Right atrium auricular region (tissue), 2 donors: ENCODE measurements around the gene C22orf15. TPM values are rescaled to one million over a fixed set of nuclear protein-coding genes. Genes with fewer than 3 reads are reported as not detected.

ENCODE experiments used
- DNase-seq: peaks from one replicate; pipeline ENCODE4 v3.0.0-alpha.2; 2019; ENCODE audit warnings: low spot score
- H3K27ac ChIP-seq, 2 donors: fragments of 200-600 bp; sonication (generic); 1 replicate in 1 of 2; 2 replicates in 1 of 2; pipeline ENCODE4 v1.5.1; 2016 to 2019
- H3K27me3 ChIP-seq, 2 donors: fragments of 200-600 bp; sonication (generic); one replicate each; pipeline versions ENCODE4 v1.5.1 to v1.6.0; 2017 to 2019
- H3K36me3 ChIP-seq: fragments of 200-600 bp; sonication (generic); one replicate; pipeline ENCODE4 v1.5.1; 2016
- H3K4me1 ChIP-seq, 2 donors: fragments of 200-600 bp; sonication (generic); one replicate each; pipeline versions ENCODE4 v1.5.1 to v1.6.0; 2017 to 2019
- H3K4me3 ChIP-seq, 2 donors: fragments of 200-600 bp; sonication (generic); 1 replicate in 1 of 2; 2 replicates in 1 of 2; pipeline ENCODE4 v1.5.1; 2017 to 2019; ENCODE audit warnings: mild to moderate bottlenecking in 1 of 2, moderate library complexity in 1 of 2
- H3K9me3 ChIP-seq, 2 donors: fragments of 200-600 bp; sonication (generic); one replicate each; pipeline ENCODE4 v1.5.1; 2019
- CTCF ChIP-seq, 2 donors: fragments of 200-600 bp; sonication (generic); IDR thresholded peaks; one replicate each; pipeline ENCODE4 v1.5.1; 2019; ENCODE audit warnings: antibody characterized with exemption in 2 of 2
- total RNA-seq, 2 donors: library from RNA; depleted of rRNA; stranded (reverse); fragments of >200 nt; gene quantifications; one replicate each; pipeline ENCODE4 v1.1.0, GENCODE V29; 2016

The C22orf15 gene
- total RNA-seq, 2 donors from 2014 or later = not detected

- H3K27ac ChIP-seq = no peak overlapping the region
Measured at GRCh38 chr22:23784215-23784732, 21.5 kb downstream of the C22orf15 start.

GRCh38 chr22:23786261-23786710, 23.5 kb downstream of the C22orf15 start:
- H3K9me3 ChIP-seq = no peaks in the 10 kb centered on the region
- H3K4me1 ChIP-seq = peaks cover 0 to 50% of the 10 kb centered on the region in 2 donors
- peak overlapping the region; percentile 95 to 98 for H3K4me3 ChIP-seq
- no peaks in the 10 kb centered on the region for H3K36me3 ChIP-seq
- TF ChIP-seq CTCF (IDR thresholded peaks at IDR 0.05) = no peak
- H3K27ac ChIP-seq = peak overlapping the region; percentile 100
- no peak for DNase-seq
- H3K27me3 ChIP-seq = no peaks in the 10 kb centered on the region

More at GRCh38 chr22:23784215-23784732, 21.5 kb downstream of the C22orf15 start:
- Histone ChIP-seq H3K4me1 (peaks cover 0 to 34% of the 10 kb centered on the region in 2 donors), H3K27me3 (no peaks in the 10 kb centered on the region), H3K9me3 (no peaks in the 10 kb centered on the region), H3K36me3 (no peaks in the 10 kb centered on the region), H3K4me3 (no peak overlapping the region)
- TF ChIP-seq CTCF (IDR thresholded peaks at IDR 0.05) = no peak
- DNase-seq = no peak

GRCh38 chr22:23786752-23787599, 24.2 kb downstream of the C22orf15 start, which contains the start of gene SMARCB1:
TSS of gene SMARCB1 (plus strand) at chr22:23786966. CDS start at chr22:23787170, 204 bp downstream.
- no peak for TF ChIP-seq CTCF (IDR thresholded peaks at IDR 0.05)
- peak within 1 kb of the TSS; percentile 100 for H3K27ac ChIP-seq
- H3K4me1 ChIP-seq = peaks cover 0 to 51% of the 10 kb centered on the region in 2 donors
- H3K4me3 ChIP-seq = peak within 1 kb of the TSS; percentile 95 to 98
- no peaks in the 10 kb centered on the region for H3K27me3 ChIP-seq
- no peaks in the 10 kb centered on the region for H3K9me3 ChIP-seq
- peak; percentile 91 for DNase-seq
- H3K36me3 ChIP-seq = peaks cover 3% of the 10 kb centered on the region

GRCh38 chr22:23787600-23787896, 24.8 kb downstream of the C22orf15 start:
- Histone ChIP-seq H3K36me3 (peaks cover 8% of the 10 kb centered on the region), H3K4me3 (peak overlapping the region; percentile 95 to 98), H3K27me3 (no peaks in the 10 kb centered on the region), H3K27ac (peak overlapping the region; percentile 100), H3K4me1 (peaks cover 0 to 52% of the 10 kb centered on the region in 2 donors), H3K9me3 (no peaks in the 10 kb centered on the region)
- TF ChIP-seq CTCF (IDR thresholded peaks at IDR 0.05) = no peak
- DNase-seq = no peak

- H3K4me1 ChIP-seq = peaks cover 0 to 52% of the 10 kb centered on the region in 2 donors
- peak overlapping the region; percentile 100 for H3K27ac ChIP-seq
- peaks cover 10% of the 10 kb centered on the region for H3K36me3 ChIP-seq
- peak overlapping the region; percentile 95 to 98 for H3K4me3 ChIP-seq
- H3K27me3 ChIP-seq = no peaks in the 10 kb centered on the region
- no peak for TF ChIP-seq CTCF (IDR thresholded peaks at IDR 0.05)
- no peak for DNase-seq
- no peaks in the 10 kb centered on the region for H3K9me3 ChIP-seq
Measured at GRCh38 chr22:23787910-23788309, 25.1 kb downstream of the C22orf15 start.
